ENCODE results near the gene RELA. TPM values are rescaled to one million over a fixed set of nuclear protein-coding genes. Genes with fewer than 3 reads are reported as not detected.

The RELA gene
- total and polyA plus RNA-seq, 2 of the 4 experiments (the other 2 are of a cell fraction) = 8.6 to 53.0 TPM

DNA sequence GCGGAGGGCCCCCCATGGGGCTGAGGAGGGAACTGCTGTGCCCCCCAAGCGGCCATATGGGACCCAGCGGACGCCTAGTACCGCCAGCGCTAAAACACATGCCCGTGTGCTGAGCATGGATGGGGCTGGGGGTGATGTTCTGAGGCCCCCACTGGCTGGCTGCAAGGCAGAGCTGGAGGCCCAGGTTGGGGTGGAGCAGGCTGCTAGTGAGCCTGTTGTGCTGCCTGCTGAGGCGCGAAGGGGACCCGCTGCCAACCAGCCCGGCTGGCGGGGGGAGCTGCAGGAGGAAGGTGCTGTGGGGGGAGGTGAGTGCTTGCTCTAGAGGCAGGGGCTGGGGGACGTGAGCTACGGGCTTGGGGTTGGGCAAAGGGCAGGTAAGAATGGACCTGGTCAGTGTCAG lies 44.0 kb downstream of the RELA start:
- H3K4ac ChIP-seq (ENCODE audit: low read depth, low read length) = no peak overlapping the region
- peaks cover 15 to 43% of the 10 kb centered on the region in 2 experiments for H3K79me1 ChIP-seq (ENCODE audit: low read depth in 1 of 2, low read length in 2 of 2)
- in situ Hi-C loops (cut with MboI; ENCODE audit: low sequenced_read_pairs) = no loop called here
- H3K14ac ChIP-seq (replicated peaks; ENCODE audit: low read depth, low read length) = no peak overlapping the region
- TF ChIP-seq CEBPB (IDR thresholded peaks at IDR 0.05; ENCODE audit: low read depth, low read length) (no peak), NFE2L2 (IDR thresholded peaks at IDR 0.05; ENCODE audit: low read depth, low read length) (no peak), RAD21 (IDR thresholded peaks at IDR 0.05; ENCODE audit: low read length) (no peak), RFX5 (IDR thresholded peaks at IDR 0.05; ENCODE audit: low read depth, low read length) (no peak)
- no peak overlapping the region for H2AK9ac ChIP-seq (replicated peaks; ENCODE audit: low read depth, low read length, poor library complexity)
- H3K4me2 ChIP-seq (ENCODE audit: low read depth, low read length) = no peak overlapping the region
- H3K27me3 ChIP-seq (ENCODE audit: control insufficient read depth, insufficient read depth, low read length) = no peaks in the 10 kb centered on the region
- H3K9me3 ChIP-seq (ENCODE audit: control insufficient read depth, insufficient read depth, low read length) = no peaks in the 10 kb centered on the region
- CTCF ChIA-PET = no interaction called here
- H3K18ac ChIP-seq (ENCODE audit: low read depth, low read length) = no peak overlapping the region
- H3K9ac ChIP-seq (ENCODE audit: low read depth, low read length) = no peak overlapping the region
- H2AK5ac ChIP-seq (ENCODE audit: low read depth, low read length) = no peak overlapping the region
- BruUV-seq (replicated peaks) = no TSS peak
- no peak overlapping the region for H2BK120ac ChIP-seq (ENCODE audit: low read depth, low read length)
- no peaks in the 10 kb centered on the region for H3K9me1 ChIP-seq (ENCODE audit: insufficient read depth, low read length)
- H4K20me1 ChIP-seq (ENCODE audit: insufficient read depth, low read length) = peaks cover 21% of the 10 kb centered on the region
- no peak overlapping the region for H3K27ac ChIP-seq (ENCODE audit: insufficient read depth, low read length)
- no peak overlapping the region for H4K91ac ChIP-seq (ENCODE audit: insufficient read depth, low read depth, low read length)
- no peak overlapping the region for H2AFZ ChIP-seq (replicated peaks; ENCODE audit: low read length, poor library complexity)
- no peak for ATAC-seq (ENCODE audit: low read depth)
- intact Hi-C loops (cut with micrococcal nuclease) = no loop called here
- dilution Hi-C loops (cut with HindIII; ENCODE audit: low sequenced_read_pairs, unreplicated experiment) = no loop called here
- H3K4me1 ChIP-seq (ENCODE audit: control insufficient read depth, insufficient read depth, low read length) = peaks cover 3% of the 10 kb centered on the region; the same call in 1 of the 2 replicates
- no peak overlapping the region for H3K4me3 ChIP-seq (ENCODE audit: insufficient read depth, low read depth, low read length)
- H2BK15ac ChIP-seq (ENCODE audit: low read depth, low read length) = no peak overlapping the region
- 92% methylated on average over 2 of the region's 14 CpGs; no CpG with 5 or more reads in 1 of the 2 experiments for WGBS, 2 experiments (ENCODE audit: extremely low coverage in 2 of 2, insufficient read length in 1 of 2)
- H2BK5ac ChIP-seq (ENCODE audit: low read depth, low read length, poor library complexity, severe bottlenecking) = no peak overlapping the region
- no peak overlapping the region for H4K5ac ChIP-seq (ENCODE audit: low read depth, low read length)
- DNase-seq = no peak
- H3K23ac ChIP-seq (ENCODE audit: low read depth, low read length) = no peak overlapping the region
- H4K8ac ChIP-seq (ENCODE audit: low read depth in 2 of 2, low read length in 2 of 2) = no peak overlapping the region
- POLR2A ChIA-PET (ENCODE audit: unreplicated experiment) = no interaction called here
- H3K36me3 ChIP-seq (ENCODE audit: control insufficient read depth, insufficient read depth, low read length) = peaks cover 51% of the 10 kb centered on the region
- H3K56ac ChIP-seq (ENCODE audit: extremely low read depth, insufficient read depth, low read length) = no peak overlapping the region
- no peak overlapping the region for H2BK20ac ChIP-seq (ENCODE audit: low read depth, low read length)
